CD4-positive, CD25-positive, alpha-beta regulatory T cell (primary cell): Measurements from ENCODE around the gene AP4E1. TPM values are rescaled to one million over a fixed set of nuclear protein-coding genes. Genes with fewer than 3 reads are reported as not detected.

ENCODE experiments used
- polyA plus RNA-seq, 4 donors: library from polyadenylated mRNA; unstranded; fragments of 300-500 nt; fragmentation: Illumina TruSeq; gene quantifications; one replicate each; pipeline ENCODE4 v1.2.3, GENCODE V29; 2021
- total RNA-seq: library from RNA; stranded (reverse); gene quantifications from one replicate; pipeline ENCODE4 v1.2.3, GENCODE V29; 2022

AP4E1 gene
- total and polyA plus RNA-seq, 5 donors from 2014 or later, result 3.0 to 9.5 (median 4.8) TPM

Other genes starting within 250 kb of the AP4E1 start
- 50.4 TPM for gene TRPM7, start 221.9 kb upstream of the AP4E1 start, total RNA-seq
- gene TRPM7, start 221.9 kb upstream of the AP4E1 start, polyA plus RNA-seq, result 10 to 100 TPM in 3 of 4 donors, 1 to 10 TPM in 1; 9.4 to 12.5 (median 12.3) TPM
- gene SPPL2A, start 143.0 kb upstream of the AP4E1 start, total RNA-seq, result 69.0 TPM
- gene SPPL2A, start 143.0 kb upstream of the AP4E1 start, polyA plus RNA-seq, result 10 to 100 TPM; 64.2 to 92.3 (median 75.9) TPM
- not detected for gene TNFAIP8L3, start 186.2 kb downstream of the AP4E1 start, total RNA-seq
- not detected for gene TNFAIP8L3, start 186.2 kb downstream of the AP4E1 start, polyA plus RNA-seq